Measurements from ENCODE around the gene PPP1R12B. TPM values are rescaled to one million over a fixed set of nuclear protein-coding genes. Genes with fewer than 3 reads are reported as not detected.
"Not testable (repeated sequence)": the region's sequence is repeated elsewhere in the genome, so short reads cannot be mapped to it uniquely, and the experiment has no call there.

Gene PPP1R12B
- total and polyA plus RNA-seq, 4 donors = 6.0 to 122 (median 22.0) TPM

- H3K27ac ChIP-seq (ENCODE audit: low read depth in 1 of 2, low read length in 1 of 2) = no peak overlapping the region
- 96 to 98% methylated on average over 14 of the region's 14 CpGs for WGBS, 2 donors
- TF ChIP-seq CTCF (IDR thresholded peaks at IDR 0.05; ENCODE audit: control extremely low read depth, extremely low read depth) = no peak
- no peaks in the 10 kb centered on the region for H3K9me3 ChIP-seq (ENCODE audit: control insufficient read depth in 4 of 4, insufficient read depth in 3 of 4, low read length in 3 of 4)
- no peaks in the 10 kb centered on the region for H3K27me3 ChIP-seq (ENCODE audit: control insufficient read depth in 3 of 3, insufficient read depth in 3 of 3, low read length in 2 of 3)
- DNase-seq (no peak), ATAC-seq (ENCODE audit: insufficient read depth, low FRiP score) (no peak)
- H3K4me3 ChIP-seq = no peak overlapping the region
- no peaks in the 10 kb centered on the region for H3K4me1 ChIP-seq (ENCODE audit: control insufficient read depth in 5 of 5, insufficient read depth in 5 of 5, low read length in 5 of 5)
- H3K9ac ChIP-seq (ENCODE audit: insufficient read depth in 1 of 2, low read length in 2 of 2) = no peak overlapping the region
- H3K36me3 ChIP-seq (ENCODE audit: control insufficient read depth in 4 of 4, insufficient read depth in 4 of 4, low read length in 4 of 4) = peaks cover 11 to 20% (median 18%) of the 10 kb centered on the region in 4 donors
Observed at GRCh38 chr1:202439308-202439707, 90.8 kb downstream of the PPP1R12B start.

GRCh38 chr1:202448140-202448539 lies 99.6 kb downstream of the PPP1R12B start:
- not testable (repeated sequence) for H3K36me3 ChIP-seq (ENCODE audit: control insufficient read depth in 4 of 4, insufficient read depth in 4 of 4, low read length in 4 of 4); H3K4me3 ChIP-seq; H3K4me1 ChIP-seq (ENCODE audit: control insufficient read depth in 5 of 5, insufficient read depth in 5 of 5, low read length in 5 of 5); H3K27ac ChIP-seq (ENCODE audit: low read depth in 1 of 2, low read length in 1 of 2); H3K9ac ChIP-seq (ENCODE audit: insufficient read depth in 1 of 2, low read length in 2 of 2); H3K27me3 ChIP-seq (ENCODE audit: control insufficient read depth in 3 of 3, insufficient read depth in 3 of 3, low read length in 2 of 3); ATAC-seq (ENCODE audit: insufficient read depth, low FRiP score); DNase-seq; H3K9me3 ChIP-seq (ENCODE audit: control insufficient read depth in 4 of 4, insufficient read depth in 3 of 4, low read length in 3 of 4)
- WGBS, 2 donors = 83 to 89% methylated on average over 2 of the region's 2 CpGs

GRCh38 chr1:202451641-202452040 lies 103.1 kb downstream of the PPP1R12B start:
- not testable (repeated sequence) for H3K9ac ChIP-seq (ENCODE audit: insufficient read depth in 1 of 2, low read length in 2 of 2); H3K9me3 ChIP-seq (ENCODE audit: control insufficient read depth in 4 of 4, insufficient read depth in 3 of 4, low read length in 3 of 4); ATAC-seq (ENCODE audit: insufficient read depth, low FRiP score); H3K4me1 ChIP-seq (ENCODE audit: control insufficient read depth in 5 of 5, insufficient read depth in 5 of 5, low read length in 5 of 5); H3K4me3 ChIP-seq; H3K27me3 ChIP-seq (ENCODE audit: control insufficient read depth in 3 of 3, insufficient read depth in 3 of 3, low read length in 2 of 3); H3K36me3 ChIP-seq (ENCODE audit: control insufficient read depth in 4 of 4, insufficient read depth in 4 of 4, low read length in 4 of 4); DNase-seq
- H3K27ac ChIP-seq (ENCODE audit: low read depth in 1 of 2, low read length in 1 of 2) = peak overlapping the region in 1 of 2 donors; percentile 72
- WGBS, 2 donors = 98% methylated on average over 19 to 24 of the region's 26 CpGs

- Histone ChIP-seq H3K4me1 (ENCODE audit: control insufficient read depth in 5 of 5, insufficient read depth in 5 of 5, low read length in 5 of 5) (no peaks in the 10 kb centered on the region), H3K36me3 (ENCODE audit: control insufficient read depth in 4 of 4, insufficient read depth in 4 of 4, low read length in 4 of 4) (peaks cover 0 to 4% (median 0%) of the 10 kb centered on the region in 4 donors), H3K27ac (ENCODE audit: low read depth in 1 of 2, low read length in 1 of 2) (peak overlapping the region in 1 of 2 donors; percentile 72), H3K9me3 (ENCODE audit: control insufficient read depth in 4 of 4, insufficient read depth in 3 of 4, low read length in 3 of 4) (no peaks in the 10 kb centered on the region), H3K4me3 (no peak overlapping the region), H3K27me3 (ENCODE audit: control insufficient read depth in 3 of 3, insufficient read depth in 3 of 3, low read length in 2 of 3) (no peaks in the 10 kb centered on the region), H3K9ac (ENCODE audit: insufficient read depth in 1 of 2, low read length in 2 of 2) (no peak overlapping the region)
- no peak for ATAC-seq (ENCODE audit: insufficient read depth, low FRiP score)
- 96% methylated on average over 4 of the region's 4 CpGs for WGBS, 2 donors
- no peak for DNase-seq
- no peak for TF ChIP-seq CTCF (IDR thresholded peaks at IDR 0.05; ENCODE audit: control extremely low read depth, extremely low read depth)
Observed at GRCh38 chr1:202452508-202452907, 104.0 kb downstream of the PPP1R12B start.

GRCh38 chr1:202456372-202457169 lies 108.1 kb downstream of the PPP1R12B start:
- H3K4me1 ChIP-seq (ENCODE audit: control insufficient read depth in 5 of 5, insufficient read depth in 5 of 5, low read length in 5 of 5); H3K9ac ChIP-seq (ENCODE audit: insufficient read depth in 1 of 2, low read length in 2 of 2); ATAC-seq (ENCODE audit: insufficient read depth, low FRiP score); H3K27me3 ChIP-seq (ENCODE audit: control insufficient read depth in 3 of 3, insufficient read depth in 3 of 3, low read length in 2 of 3); H3K4me3 ChIP-seq; H3K9me3 ChIP-seq (ENCODE audit: control insufficient read depth in 4 of 4, insufficient read depth in 3 of 4, low read length in 3 of 4); H3K36me3 ChIP-seq (ENCODE audit: control insufficient read depth in 4 of 4, insufficient read depth in 4 of 4, low read length in 4 of 4); DNase-seq: not testable (repeated sequence)
- 88 to 93% methylated on average over 5 of the region's 5 CpGs for WGBS, 2 donors
- H3K27ac ChIP-seq (ENCODE audit: low read depth in 1 of 2, low read length in 1 of 2) = peak overlapping the region in 1 of 2 donors; percentile 53

- H3K4me3 ChIP-seq; H3K36me3 ChIP-seq (ENCODE audit: control insufficient read depth in 4 of 4, insufficient read depth in 4 of 4, low read length in 4 of 4); H3K9ac ChIP-seq (ENCODE audit: insufficient read depth in 1 of 2, low read length in 2 of 2); ATAC-seq (ENCODE audit: insufficient read depth, low FRiP score); DNase-seq; H3K27me3 ChIP-seq (ENCODE audit: control insufficient read depth in 3 of 3, insufficient read depth in 3 of 3, low read length in 2 of 3); H3K9me3 ChIP-seq (ENCODE audit: control insufficient read depth in 4 of 4, insufficient read depth in 3 of 4, low read length in 3 of 4): not testable (repeated sequence)
- Histone ChIP-seq H3K27ac (ENCODE audit: low read depth in 1 of 2, low read length in 1 of 2) (peak overlapping the region in 1 of 2 donors; percentile 60), H3K4me1 (ENCODE audit: control insufficient read depth in 5 of 5, insufficient read depth in 5 of 5, low read length in 5 of 5) (peaks cover 0 to 12% (median 11%) of the 10 kb centered on the region in 5 donors)
Observed at GRCh38 chr1:202458651-202459050, 110.2 kb downstream of the PPP1R12B start.
